NCI-H1694 treated with DMSO at 0.1 percent for 48 hours (cell line): ENCODE data around the gene RBM26.

Experiments
- DNase-seq: peaks from one replicate; lab custom pipeline; 2025; lab: John Stamatoyannopoulos, UW

RBM26 gene

GRCh38 chr13:79405831-79406596, at the start of gene RBM26:
RBM26 (minus strand) TSS chr13:79406255; CDS start chr13:79405774, 481 bp downstream.
- peak; percentile 93 for DNase-seq

GRCh38 chr13:79455331-79455730, 49.3 kb upstream of the RBM26 start:
- DNase-seq, result no peak

DNA sequence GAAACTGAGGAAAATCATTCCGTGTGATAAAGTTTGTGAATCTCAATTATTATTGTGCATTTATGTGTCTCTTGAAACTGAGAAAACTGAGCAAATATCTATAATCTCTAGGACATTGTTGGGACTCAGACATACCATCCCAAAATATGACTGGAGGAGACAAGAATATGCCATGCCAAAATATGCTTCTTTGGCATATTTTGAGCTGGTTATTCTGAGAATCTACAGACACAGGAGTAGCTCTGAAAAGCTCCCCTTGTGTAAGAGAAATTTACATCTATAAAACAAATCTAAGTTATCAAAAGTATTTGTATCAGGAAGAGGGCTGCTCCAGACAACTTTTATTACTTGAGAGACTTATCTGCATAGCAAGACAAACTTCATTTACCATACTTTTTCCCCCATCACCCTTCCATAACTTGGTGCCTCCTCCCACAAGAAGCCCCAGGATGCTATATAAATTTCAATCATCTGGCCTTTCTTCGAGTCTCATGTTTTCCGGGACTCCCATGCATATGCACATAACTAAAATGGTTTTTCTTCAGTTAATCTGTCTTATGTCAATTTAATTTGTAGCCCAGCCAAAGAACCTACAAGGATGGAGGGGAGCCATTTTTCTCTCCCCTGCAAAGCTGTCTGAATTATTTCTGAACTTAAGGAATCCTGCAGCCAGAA, 46.3 kb upstream of the RBM26 start:
- no peak for DNase-seq

DNA sequence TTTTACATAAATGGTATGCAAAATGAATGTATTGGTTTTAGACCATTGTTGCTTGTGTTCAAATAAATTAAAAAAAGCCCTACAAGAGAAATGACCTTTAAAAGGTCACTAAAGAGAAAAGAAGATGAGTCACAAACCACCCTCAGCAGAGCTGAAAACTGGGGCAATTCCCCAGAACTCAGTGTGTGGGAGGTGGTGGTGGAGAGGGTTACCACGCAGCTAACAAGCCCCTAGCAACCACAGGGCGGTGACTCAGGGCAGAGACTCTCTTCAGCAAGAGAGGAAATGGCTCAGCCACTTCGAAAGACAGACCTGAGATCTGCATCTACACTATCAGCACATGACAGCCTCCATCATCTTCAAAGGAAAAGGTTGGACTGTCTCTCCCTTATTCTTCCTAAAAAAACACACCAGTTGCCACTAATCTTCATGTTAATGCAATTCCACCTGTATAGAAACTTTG, 45.5 kb upstream of the RBM26 start:
- no peak for DNase-seq

DNA sequence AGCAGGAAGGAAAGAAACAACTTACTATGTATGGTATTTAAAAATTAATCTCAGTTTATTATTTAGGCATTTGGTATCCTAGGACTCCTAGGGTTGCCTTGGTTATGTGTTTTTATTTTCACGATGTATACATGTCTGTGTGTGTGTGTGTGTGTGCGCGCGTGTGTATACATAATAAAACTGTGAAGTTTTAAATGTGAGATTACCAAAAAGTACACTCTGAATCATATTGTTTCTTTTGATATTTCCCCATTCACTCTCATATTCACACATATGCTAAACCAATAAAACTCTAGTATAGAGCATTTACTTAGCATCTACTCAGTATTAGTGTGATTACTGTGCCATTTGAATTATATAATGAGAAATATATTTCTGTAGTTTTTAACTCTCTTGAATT, 44.1 kb upstream of the RBM26 start:
- DNase-seq, result no peak

GRCh38 chr13:79448413-79448812, 42.4 kb upstream of the RBM26 start:
- no peak for DNase-seq

DNA sequence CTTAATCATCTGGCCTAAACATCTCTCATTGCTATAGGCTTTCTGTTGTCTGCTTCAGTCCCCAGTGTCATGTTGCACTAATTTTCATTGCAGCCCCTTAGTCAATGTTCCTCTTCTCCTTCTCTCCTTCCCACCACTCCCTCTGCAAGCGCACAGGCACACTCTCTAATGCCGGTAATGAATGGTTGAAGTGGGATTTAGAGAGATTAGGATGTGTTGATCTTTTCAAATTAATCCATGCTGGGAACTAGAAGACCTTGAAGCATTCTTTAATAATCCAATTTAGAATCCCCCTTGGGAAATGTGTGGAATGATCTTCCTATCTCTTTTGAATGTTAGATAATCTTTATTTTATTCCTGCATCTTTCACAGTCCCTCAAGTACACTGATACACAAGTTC, 41.7 kb upstream of the RBM26 start:
- DNase-seq, result no peak

- no peak for DNase-seq
These were observed 41.1 kb upstream of the RBM26 start for GRCh38 chr13:79447141-79447540.

DNA sequence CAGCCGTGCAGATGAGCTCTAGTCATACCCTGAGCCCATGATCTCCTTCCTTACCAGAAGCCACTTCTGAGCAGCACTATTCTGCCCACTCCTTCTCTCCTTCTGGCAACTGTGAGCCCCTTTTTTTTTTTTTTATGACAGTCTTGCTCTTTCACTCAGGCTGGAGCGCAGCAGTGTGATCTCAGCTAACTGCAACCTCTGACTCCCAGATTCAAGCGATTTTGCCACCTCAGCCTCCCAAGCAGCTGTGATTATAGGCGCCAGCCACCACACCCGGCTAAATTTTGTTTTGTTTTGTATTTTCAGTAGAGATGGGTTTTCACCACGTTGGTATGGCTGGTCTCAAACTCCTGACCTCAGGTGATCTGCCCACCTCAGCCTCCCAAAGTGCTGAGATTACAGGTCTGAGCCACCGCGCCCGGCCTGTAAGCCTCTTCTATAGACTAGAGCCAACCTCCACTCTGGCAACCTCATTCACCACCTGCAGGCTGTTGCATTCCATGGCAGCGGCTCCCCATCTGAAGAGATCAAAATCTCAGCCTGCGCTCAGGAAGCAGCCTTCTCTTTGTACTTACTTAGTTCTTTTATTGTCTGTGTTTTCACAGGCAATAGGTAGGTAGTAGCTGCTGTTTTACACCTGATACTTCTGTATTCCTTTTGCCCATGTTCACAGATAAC, 40.1 kb upstream of the RBM26 start:
- no peak for DNase-seq

- no peak for DNase-seq
These were observed 36.7 kb upstream of the RBM26 start for GRCh38 chr13:79442706-79443105.

DNA sequence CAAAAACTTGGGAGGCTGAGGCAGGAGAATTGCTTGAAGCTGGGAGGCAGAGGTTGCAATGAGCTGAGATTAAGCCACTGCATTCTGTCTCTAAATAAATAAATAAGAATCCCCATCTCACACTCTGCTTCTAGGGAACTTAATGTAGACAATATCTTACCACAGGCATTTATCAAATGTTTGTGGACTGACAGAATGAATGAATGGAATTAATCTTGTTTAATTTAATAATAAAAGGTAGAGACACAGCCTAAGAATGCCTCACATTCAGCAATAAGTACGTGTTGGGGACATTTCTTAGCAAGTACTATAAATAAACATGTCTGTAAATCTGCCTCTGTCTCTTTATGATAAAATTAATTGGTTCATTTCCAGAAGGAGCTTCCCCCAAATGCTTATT, 36.2 kb upstream of the RBM26 start:
- DNase-seq, result no peak

- DNase-seq, result no peak
These were observed 35.0 kb upstream of the RBM26 start for GRCh38 chr13:79440958-79441528.

- DNase-seq, result no peak
These were observed 33.2 kb upstream of the RBM26 start for GRCh38 chr13:79439275-79439674.

DNA sequence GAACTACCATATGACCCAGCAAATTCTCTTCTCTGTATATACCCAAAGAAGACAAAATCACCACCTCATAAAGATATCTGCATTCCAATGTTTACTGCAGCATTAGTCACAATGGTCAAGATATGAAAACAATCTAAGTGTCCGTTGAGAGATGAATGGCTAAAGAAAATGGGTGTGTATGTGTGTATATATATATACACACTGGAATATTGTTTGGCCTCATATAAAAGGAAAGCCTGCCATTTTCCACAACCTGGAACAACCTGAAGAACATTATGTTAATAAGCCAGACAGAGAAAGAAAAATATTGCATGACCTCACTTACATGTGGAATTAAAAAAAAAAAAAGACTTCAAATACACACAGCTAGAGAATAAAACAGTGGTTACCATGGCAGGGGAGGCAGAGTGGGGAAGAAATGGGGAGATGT, 29.5 kb upstream of the RBM26 start:
- no peak for DNase-seq

GRCh38 chr13:79434556-79434955, 28.5 kb upstream of the RBM26 start:
- peak; percentile 27 for DNase-seq

- no peak for DNase-seq
These were observed 26.9 kb upstream of the RBM26 start for GRCh38 chr13:79432992-79433391.

- DNase-seq, result no peak
These were observed 26.0 kb upstream of the RBM26 start for GRCh38 chr13:79432086-79432485.

DNA sequence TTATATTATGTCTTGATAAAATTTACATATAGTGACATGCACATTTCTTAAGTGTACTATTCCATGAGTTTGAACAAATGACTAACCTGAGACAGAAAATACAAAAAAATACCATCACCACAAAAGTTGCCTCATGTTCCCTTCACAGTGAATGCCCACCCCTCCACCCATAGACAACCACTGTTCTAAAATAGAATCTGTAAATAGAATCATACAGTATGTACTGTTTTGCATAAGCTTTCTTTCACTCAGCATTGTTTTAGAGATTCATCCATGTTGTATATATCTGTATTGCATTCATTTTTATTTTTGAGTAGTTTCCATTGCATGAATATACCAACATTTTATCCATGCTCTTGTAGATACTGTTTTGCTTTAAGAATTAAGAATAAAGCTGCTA, 23.3 kb upstream of the RBM26 start:
- no peak for DNase-seq

DNA sequence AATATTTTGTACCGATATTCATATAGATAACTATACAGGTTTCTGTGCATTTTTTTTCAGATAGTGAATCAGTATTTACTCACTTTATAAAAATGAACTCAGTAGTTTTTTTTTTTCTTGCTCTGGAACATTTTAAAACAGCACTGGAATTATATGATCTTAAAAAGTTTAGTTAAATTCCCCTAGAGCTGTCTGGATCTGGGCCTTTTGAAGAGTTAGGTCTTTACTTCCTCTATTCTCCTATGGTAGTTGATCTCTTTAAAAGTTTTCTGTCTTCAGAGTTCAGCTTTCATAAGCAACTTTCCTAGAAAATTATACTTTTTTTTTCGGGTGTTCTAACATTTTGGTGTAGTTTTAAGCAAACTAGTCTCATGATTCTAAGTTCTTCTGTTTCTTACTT, 21.8 kb upstream of the RBM26 start:
- no peak for DNase-seq

DNA sequence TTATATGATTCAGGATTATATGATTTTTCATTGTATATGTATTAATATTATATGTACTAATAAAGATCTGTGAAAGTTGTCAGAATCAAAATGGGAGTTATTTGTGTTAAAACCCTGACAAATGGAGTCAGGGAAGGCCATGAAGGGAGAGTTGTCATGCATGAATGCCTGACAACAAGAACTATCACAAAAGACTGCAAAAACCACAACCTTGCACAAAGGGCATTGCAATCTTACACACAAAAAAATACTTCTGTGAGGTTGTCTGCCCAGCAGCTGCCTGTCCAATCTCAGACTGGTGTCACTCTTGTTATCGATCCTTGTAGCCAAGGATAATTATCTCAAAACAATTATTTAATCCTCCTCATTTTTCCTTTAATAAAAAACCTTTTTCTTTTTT, 21.2 kb upstream of the RBM26 start:
- no peak for DNase-seq

GRCh38 chr13:79423801-79424642, 18.0 kb upstream of the RBM26 start:
- peak; percentile 72 for DNase-seq

- no peak for DNase-seq
These were observed 17.3 kb upstream of the RBM26 start for GRCh38 chr13:79423340-79423739.
